DOHH2 (cell line): ENCODE data around the gene DNER.

Experiments
- H3F3A ChIP-seq: fragments of 200-600 bp; sonication (generic), shearing (Covaris generic); 2 replicates; pipeline ENCODE4 v1.6.0; 2016; ENCODE audit warnings: antibody characterized with exemption, mild to moderate bottlenecking; ENCODE audit not compliant: control insufficient read depth, insufficient read depth
- H3K27ac ChIP-seq: fragments of 200-600 bp; sonication (generic); 2 replicates; pipeline ENCODE4 v1.5.1; 2014; ENCODE audit warnings: low read depth, mild to moderate bottlenecking, low read length, moderate library complexity
- H3K27me3 ChIP-seq: fragments of 200-600 bp; sonication (generic); 2 replicates; pipeline ENCODE4 v1.6.1; 2014; ENCODE audit warnings: mild to moderate bottlenecking, low read length, mixed read lengths; ENCODE audit not compliant: control insufficient read depth
- H3K36me3 ChIP-seq: fragments of 200-600 bp; sonication (generic); 2 replicates; pipeline ENCODE4 v1.6.1; 2014; ENCODE audit warnings: mild to moderate bottlenecking, low read length, moderate library complexity, mixed read lengths; ENCODE audit not compliant: control insufficient read depth
- H3K4me1 ChIP-seq: fragments of 200-600 bp; sonication (generic); 2 replicates; pipeline ENCODE4 v1.6.1; 2014; ENCODE audit warnings: mild to moderate bottlenecking, low read length, mixed read lengths; ENCODE audit not compliant: control insufficient read depth
- H3K4me2 ChIP-seq: fragments of 200-600 bp; sonication (generic); 2 replicates; pipeline ENCODE4 v1.6.0; 2014; ENCODE audit warnings: mild to moderate bottlenecking, low read length, moderate library complexity
- H3K4me3 ChIP-seq: fragments of 200-600 bp; sonication (generic); 2 replicates; pipeline ENCODE4 v1.5.1; 2014; ENCODE audit warnings: mild to moderate bottlenecking, low read length, mixed read lengths
- H3K79me2 ChIP-seq: fragments of 200-600 bp; sonication (generic); 2 replicates; pipeline ENCODE4 v1.6.1; 2014; ENCODE audit warnings: mild to moderate bottlenecking, low read length, mixed read lengths; ENCODE audit not compliant: control insufficient read depth
- H3K9me2 ChIP-seq: fragments of 200-600 bp; sonication (generic); replicated peaks from 2 replicates; pipeline ENCODE4 v1.6.1; 2014; ENCODE audit warnings: mild to moderate bottlenecking, low read length, mixed read lengths; ENCODE audit not compliant: control insufficient read depth
- H3K9me3 ChIP-seq: fragments of 200-600 bp; sonication (generic); 2 replicates; pipeline ENCODE4 v1.6.1; 2014; ENCODE audit warnings: antibody characterized with exemption, low read length, mixed read lengths; ENCODE audit not compliant: control insufficient read depth, insufficient read depth
- H4K20me1 ChIP-seq: fragments of 200-600 bp; sonication (generic); 2 replicates; pipeline ENCODE4 v1.6.0; 2014; ENCODE audit warnings: low read depth, mild to moderate bottlenecking, antibody characterized with exemption, low read length, moderate library complexity; ENCODE audit not compliant: control insufficient read depth, insufficient read depth
- CTCF ChIP-seq: fragments of 200-600 bp; sonication (generic); IDR thresholded peaks from one replicate; pipeline ENCODE4 v1.5.1; 2014; ENCODE audit warnings: antibody characterized with exemption, mild to moderate bottlenecking, low read depth, low read length; ENCODE audit not compliant: poor library complexity, severe bottlenecking
- EZH2phosphoT487 ChIP-seq: fragments of 200-600 bp; sonication (generic); IDR thresholded peaks from 2 replicates; pipeline ENCODE4 v1.6.1; 2017; ENCODE audit warnings: borderline replicate concordance, mild to moderate bottlenecking, antibody characterized with exemption, low read length, moderate library complexity, mixed read lengths

The DNER gene

GRCh38 chr2:229740279-229740678, 25.9 kb upstream of the DNER start:
- no peaks in the 10 kb centered on the region for H3K27me3 ChIP-seq
- no peaks in the 10 kb centered on the region for H3K79me2 ChIP-seq
- no peak overlapping the region for H3K4me2 ChIP-seq
- H3K27ac ChIP-seq: no peak overlapping the region
- no peaks in the 10 kb centered on the region for H4K20me1 ChIP-seq
- no peak overlapping the region for H3K4me3 ChIP-seq
- no peaks in the 10 kb centered on the region for H3K4me1 ChIP-seq
- H3K36me3 ChIP-seq: no peaks in the 10 kb centered on the region
- TF ChIP-seq EZH2phosphoT487: no peak
- TF ChIP-seq CTCF: no peak
- peaks cover 14% of the 10 kb centered on the region; the same call in 1 of the 2 replicates for H3K9me3 ChIP-seq
- H3K9me2 ChIP-seq: no peaks in the 10 kb centered on the region
- H3F3A ChIP-seq: no peaks in the 10 kb centered on the region

GRCh38 chr2:229738024-229738625, 23.8 kb upstream of the DNER start:
- no peak overlapping the region for H3K4me3 ChIP-seq
- H3K9me2 ChIP-seq: no peaks in the 10 kb centered on the region
- no peak overlapping the region for H3K27ac ChIP-seq
- H3K27me3 ChIP-seq: 0 out of 2 replicates have a peak, but pooled peaks cover 3% of the 10 kb centered on the region
- no peaks in the 10 kb centered on the region for H3K36me3 ChIP-seq
- H3K79me2 ChIP-seq: no peaks in the 10 kb centered on the region
- no peak overlapping the region for H3K4me2 ChIP-seq
- TF ChIP-seq CTCF: no peak
- no peak for TF ChIP-seq EZH2phosphoT487
- no peaks in the 10 kb centered on the region for H3F3A ChIP-seq
- H4K20me1 ChIP-seq: no peaks in the 10 kb centered on the region
- no peaks in the 10 kb centered on the region for H3K4me1 ChIP-seq
- peaks cover 14% of the 10 kb centered on the region; the same call in 1 of the 2 replicates for H3K9me3 ChIP-seq

GRCh38 chr2:229734410-229734809, 20.1 kb upstream of the DNER start:
- Histone ChIP-seq H3K9me3 (peaks cover 14% of the 10 kb centered on the region; the same call in 1 of the 2 replicates), H3K36me3 (no peaks in the 10 kb centered on the region), H3K4me1 (no peaks in the 10 kb centered on the region), H3K4me2 (no peak overlapping the region), H3K27me3 (0 out of 2 replicates have a peak, but pooled peaks cover 3% of the 10 kb centered on the region), H3K9me2 (no peaks in the 10 kb centered on the region), H3K27ac (no peak overlapping the region), H3K79me2 (no peaks in the 10 kb centered on the region), H4K20me1 (no peaks in the 10 kb centered on the region), H3F3A (no peaks in the 10 kb centered on the region), H3K4me3 (no peak overlapping the region)
- TF ChIP-seq EZH2phosphoT487: no peak
- TF ChIP-seq CTCF: no peak
